Body of pancreas (tissue), 4 donors: ENCODE measurements around the gene ADCY9.

Source experiments
- CTCF ChIP-seq, 7 experiments: fragments of 450-650 bp in 4 of 7; fragments of 200-600 bp in 3 of 7; sonication (generic) in 3 of 7; IDR thresholded peaks; one replicate each; pipeline ENCODE4 v1.5.1; 2016 to 2019; ENCODE audit warnings: antibody characterized with exemption in 7 of 7
- POLR2A ChIP-seq, 3 donors: fragments of 450-650 bp; IDR thresholded peaks; one replicate each; pipeline ENCODE4 v1.6.1; 2016; ENCODE audit warnings: antibody characterized with exemption in 3 of 3, mild to moderate bottlenecking in 2 of 3

GRCh38 chr16:4137438-4137837, 21.2 kb upstream of the ADCY9 start:
- TF ChIP-seq CTCF (IDR thresholded peaks at IDR 0.05) (no peak), POLR2A (IDR thresholded peaks at IDR 0.05) (no peak)
